GM12878 (cell line): ENCODE results near the gene CD40LG.

Experiments
- EP300 ChIP-seq, 2 experiments: fragments of 150-350 bp in 1 of 2; IDR thresholded peaks; 2 replicates each; pipeline ENCODE4 v1.6.1; 2011 to 2012; ENCODE audit warnings: low read depth in 2 of 2, low read length in 2 of 2, borderline replicate concordance in 1 of 2, improper control_type of control experiment in 1 of 2, inconsistent platforms in 1 of 2; ENCODE audit not compliant: control insufficient read depth in 1 of 2
- TAF1 ChIP-seq: IDR thresholded peaks from 2 replicates; pipeline ENCODE4 v1.6.1; 2011; ENCODE audit warnings: mild to moderate bottlenecking, low read depth, low read length, borderline replicate concordance
- TF ChIP-seq, protein P1 (sequence below): fragments of 450-650 bp; IDR thresholded peaks from 2 replicates; pipeline ENCODE4 v1.6.1; 2016; ENCODE audit warnings: mild to moderate bottlenecking

DNA sequence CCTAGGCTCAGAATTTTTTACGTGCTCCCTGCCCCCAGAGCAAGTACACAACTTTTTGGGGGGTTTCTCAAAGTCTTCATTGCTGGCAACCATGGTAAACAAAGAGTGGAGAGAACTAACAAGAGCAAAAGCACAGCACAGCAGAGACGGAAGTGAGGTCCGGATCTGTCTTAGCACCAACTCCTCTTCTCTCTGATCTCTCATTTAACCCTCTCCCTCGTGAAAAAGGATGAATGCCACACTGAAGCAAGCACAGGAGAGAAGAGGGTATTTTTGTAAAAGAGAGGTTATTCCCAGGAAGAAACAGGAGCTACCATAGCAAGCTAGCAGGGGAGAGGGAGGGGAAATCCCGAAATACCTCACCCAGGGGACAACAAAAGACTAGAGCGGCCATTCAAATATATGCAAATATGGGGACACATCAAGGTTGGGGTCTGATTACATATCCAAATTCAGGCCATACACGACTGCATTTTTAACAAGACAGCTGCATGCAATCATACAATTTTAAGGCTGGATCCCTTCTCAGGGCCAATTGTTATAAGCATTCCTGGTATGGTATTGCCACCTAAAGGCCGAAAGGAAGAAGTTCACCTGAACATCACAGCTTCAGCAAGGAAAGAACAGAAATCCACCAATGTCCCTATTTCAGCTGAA is 46.6 kb downstream of the CD40LG start:
- TF ChIP-seq, protein P1, sequence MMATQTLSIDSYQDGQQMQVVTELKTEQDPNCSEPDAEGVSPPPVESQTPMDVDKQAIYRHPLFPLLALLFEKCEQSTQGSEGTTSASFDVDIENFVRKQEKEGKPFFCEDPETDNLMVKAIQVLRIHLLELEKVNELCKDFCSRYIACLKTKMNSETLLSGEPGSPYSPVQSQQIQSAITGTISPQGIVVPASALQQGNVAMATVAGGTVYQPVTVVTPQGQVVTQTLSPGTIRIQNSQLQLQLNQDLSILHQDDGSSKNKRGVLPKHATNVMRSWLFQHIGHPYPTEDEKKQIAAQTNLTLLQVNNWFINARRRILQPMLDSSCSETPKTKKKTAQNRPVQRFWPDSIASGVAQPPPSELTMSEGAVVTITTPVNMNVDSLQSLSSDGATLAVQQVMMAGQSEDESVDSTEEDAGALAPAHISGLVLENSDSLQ = no peak
- TF ChIP-seq TAF1 (no peak), EP300 (IDR thresholded peaks at IDR 0.05; ENCODE audit: borderline replicate concordance in 1 of 2, control insufficient read depth in 1 of 2, low read depth in 2 of 2, low read length in 2 of 2) (no peak)
